Lung (tissue), 12 donors: Measurements from ENCODE around the gene STARD13. TPM values are rescaled to one million over a fixed set of nuclear protein-coding genes. Genes with fewer than 3 reads are reported as not detected.

Experiments
- ATAC-seq: fragments of 200-7000 bp; cut with Tn5 transposase; one replicate; pipeline ENCODE4 v1.9.1; 2020; ENCODE audit warnings: moderate number of reproducible peaks; ENCODE audit not compliant: insufficient read depth, low FRiP score
- DNase-seq, 3 donors: peaks; one replicate each; pipeline ENCODE4 v3.0.0-alpha.2; 2013 to 2017
- H3K27ac ChIP-seq, 2 donors: one replicate each; pipeline ENCODE4 v1.5.1; 2013; ENCODE audit warnings: mild to moderate bottlenecking in 2 of 2, moderate library complexity in 2 of 2, control low read depth in 1 of 2, inconsistent platforms in 1 of 2, low read depth in 1 of 2, low read length in 1 of 2
- H3K27me3 ChIP-seq, 3 donors: one replicate each; pipeline ENCODE4 v1.5.1; 2013; ENCODE audit warnings: low read length in 2 of 3; ENCODE audit not compliant: control insufficient read depth in 3 of 3, insufficient read depth in 3 of 3
- H3K36me3 ChIP-seq, 4 donors: one replicate each; pipeline ENCODE4 v1.5.1; 2013; ENCODE audit warnings: low read length in 4 of 4, mild to moderate bottlenecking in 1 of 4, moderate library complexity in 1 of 4; ENCODE audit not compliant: control insufficient read depth in 4 of 4, insufficient read depth in 4 of 4
- H3K4me1 ChIP-seq, 5 donors: one replicate each; pipeline ENCODE4 v1.5.1; 2013; ENCODE audit warnings: low read length in 5 of 5, mild to moderate bottlenecking in 2 of 5, moderate library complexity in 1 of 5; ENCODE audit not compliant: control insufficient read depth in 5 of 5, insufficient read depth in 5 of 5
- H3K4me3 ChIP-seq: one replicate; pipeline ENCODE4 v1.5.1; 2013; ENCODE audit warnings: mild to moderate bottlenecking, control low read depth, moderate library complexity
- H3K9ac ChIP-seq, 2 donors: one replicate each; pipeline ENCODE4 v1.5.1; 2013; ENCODE audit warnings: low read length in 2 of 2, control low read depth in 1 of 2; ENCODE audit not compliant: insufficient read depth in 1 of 2
- H3K9me3 ChIP-seq, 4 donors: one replicate each; pipeline ENCODE4 v1.5.1; 2013; ENCODE audit warnings: low read length in 3 of 4, mild to moderate bottlenecking in 1 of 4, moderate library complexity in 1 of 4; ENCODE audit not compliant: control insufficient read depth in 4 of 4, insufficient read depth in 3 of 4
- CTCF ChIP-seq: IDR thresholded peaks from 2 replicates; pipeline ENCODE4 v1.5.1; 2012; ENCODE audit warnings: mild to moderate bottlenecking; ENCODE audit errors: control extremely low read depth, extremely low read depth
- WGBS, 2 donors: extraction: QIAGEN DNeasy Blood & Tissue Kit; methylation state at CpG; one replicate each; pipeline ENCODE4 v1.1.7; 2013; 5-methylcytosine and 5-hydroxymethylcytosine counted together
- polyA plus RNA-seq, 2 donors: library from polyadenylated mRNA; stranded (reverse); fragments of 200-250 nt; gene quantifications; one replicate each; pipeline ENCODE4 v1.2.1, GENCODE V29; 2013
- total RNA-seq, 2 donors: library from RNA; depleted of rRNA in 1 of 2; stranded (reverse); fragments of >200 nt in 1 of 2; gene quantifications; one replicate each; pipeline ENCODE4 v1.2.1, GENCODE V29; 2014 to 2021
- donor health status: control.
- donor health status: control.
- donor health status: Bipolar disorder and iron deficiency.
- donor health status: healthy.
- donor health status: DM: yes; HTN: yes; CAD: no.

The STARD13 gene
- total and polyA plus RNA-seq, 4 donors = 7.9 to 91.6 (median 29.7) TPM

- H3K36me3 ChIP-seq = peaks cover 0 to 11% (median 0%) of the 10 kb centered on the region in 4 donors
- peaks cover 7 to 26% (median 21%) of the 10 kb centered on the region in 5 donors for H3K4me1 ChIP-seq
- no peaks in the 10 kb centered on the region for H3K9me3 ChIP-seq
- no peak overlapping the region for H3K9ac ChIP-seq
- no peak overlapping the region for H3K4me3 ChIP-seq
- no peaks in the 10 kb centered on the region for H3K27me3 ChIP-seq
- 79 to 84% methylated on average over 1 of the region's 1 CpG for WGBS, 2 donors
- ATAC-seq (no peak), DNase-seq (no peak)
- H3K27ac ChIP-seq = no peak overlapping the region
- no peak for TF ChIP-seq CTCF
Measured at GRCh38 chr13:33176526-33176925, 109.0 kb downstream of the STARD13 start.

- Histone ChIP-seq H3K9me3 (no peaks in the 10 kb centered on the region), H3K27me3 (no peaks in the 10 kb centered on the region), H3K36me3 (peaks cover 0 to 11% (median 0%) of the 10 kb centered on the region in 4 donors), H3K27ac (no peak overlapping the region), H3K9ac (no peak overlapping the region), H3K4me3 (no peak overlapping the region), H3K4me1 (peaks cover 7 to 26% (median 22%) of the 10 kb centered on the region in 5 donors)
- DNase-seq (peak in 2 of 3 donors; percentile 53 to 70), ATAC-seq (no peak)
- 49 to 78% methylated on average over 2 of the region's 2 CpGs for WGBS, 2 donors
- no peak for TF ChIP-seq CTCF
Measured at GRCh38 chr13:33175991-33176390, 109.6 kb downstream of the STARD13 start.

- no peak for ATAC-seq
- H3K27me3 ChIP-seq = no peaks in the 10 kb centered on the region
- no peak overlapping the region for H3K9ac ChIP-seq
- TF ChIP-seq CTCF = no peak
- H3K9me3 ChIP-seq = no peaks in the 10 kb centered on the region
- H3K36me3 ChIP-seq = peaks cover 0 to 11% (median 0%) of the 10 kb centered on the region in 4 donors
- no peak overlapping the region for H3K27ac ChIP-seq
- 83 to 90% methylated on average over 2 of the region's 2 CpGs for WGBS, 2 donors
- H3K4me1 ChIP-seq = peaks cover 7 to 21% (median 15%) of the 10 kb centered on the region in 5 donors
- DNase-seq = peak in 1 of 3 donors; percentile 50
- H3K4me3 ChIP-seq = no peak overlapping the region
Measured at GRCh38 chr13:33174931-33175330, 110.6 kb downstream of the STARD13 start.

GRCh38 chr13:33174491-33174890, 111.1 kb downstream of the STARD13 start:
- DNase-seq = peak in 1 of 3 donors; percentile 40
- H3K27me3 ChIP-seq = no peaks in the 10 kb centered on the region
- 88 to 90% methylated on average over 3 of the region's 3 CpGs for WGBS, 2 donors

More at GRCh38 chr13:33174491-33174890, 111.1 kb downstream of the STARD13 start:
- H3K27ac ChIP-seq = no peak overlapping the region
- H3K4me3 ChIP-seq = no peak overlapping the region
- TF ChIP-seq CTCF = no peak
- peaks cover 0 to 11% (median 0%) of the 10 kb centered on the region in 4 donors for H3K36me3 ChIP-seq
- H3K4me1 ChIP-seq = peaks cover 3 to 21% (median 15%) of the 10 kb centered on the region in 5 donors
- no peak for ATAC-seq
- H3K9ac ChIP-seq = no peak overlapping the region
- H3K9me3 ChIP-seq = no peaks in the 10 kb centered on the region
